GM21390 (cell line): ENCODE measurements around the gene CDK7.
"Not testable (repeated sequence)": the region's sequence is repeated elsewhere in the genome, so short reads cannot be mapped to it uniquely, and the experiment has no call there.

Experiments used
- ATAC-seq: cut with Tn5 transposase; IDR thresholded peaks from one replicate; pipeline ENCODE4 v1.9.1; 2021; ENCODE audit not compliant: unreplicated experiment

The CDK7 gene

DNA sequence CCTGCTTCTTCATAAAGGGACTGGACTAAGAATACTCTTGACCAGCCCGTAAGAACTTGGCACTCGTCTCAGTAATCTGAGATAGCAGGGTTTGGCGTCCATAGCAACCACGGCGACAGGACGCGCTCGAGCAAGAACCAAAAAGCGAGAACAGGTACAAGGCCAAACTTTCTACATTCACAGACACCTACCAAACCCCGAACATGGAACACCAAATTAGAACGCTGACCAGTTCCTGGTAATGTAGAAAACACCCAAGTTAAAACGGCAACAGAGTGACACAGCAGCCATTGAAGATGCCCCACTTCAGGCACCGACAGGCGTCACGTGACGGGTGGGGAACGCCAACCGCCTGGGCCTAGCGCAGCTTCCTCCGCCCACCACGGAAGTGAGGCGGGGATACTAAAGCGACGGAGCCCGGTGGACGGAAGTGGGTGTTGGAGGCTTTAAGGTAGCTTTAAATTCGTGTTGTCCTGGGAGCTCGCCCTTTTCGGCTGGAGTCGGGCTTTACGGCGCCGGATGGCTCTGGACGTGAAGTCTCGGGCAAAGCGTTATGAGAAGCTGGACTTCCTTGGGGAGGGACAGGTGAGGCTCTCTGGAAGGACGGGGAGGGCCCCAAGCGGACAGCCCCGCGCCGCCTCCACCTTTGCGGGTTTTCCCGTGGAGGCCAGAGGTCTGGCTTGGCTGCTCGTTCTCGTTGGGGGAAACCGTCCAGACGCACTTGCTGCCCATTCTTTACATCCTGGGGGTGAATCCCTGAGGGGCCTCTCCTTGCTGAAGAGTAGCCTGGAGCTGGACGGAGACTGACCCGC, at the start of gene CDK7:
Gene CDK7, plus strand, starts transcription at position 430 of the 812 bp plus-strand sequence. Its CDS starts 90 bp downstream, at position 520.
- peak; percentile 98 for ATAC-seq

DNA sequence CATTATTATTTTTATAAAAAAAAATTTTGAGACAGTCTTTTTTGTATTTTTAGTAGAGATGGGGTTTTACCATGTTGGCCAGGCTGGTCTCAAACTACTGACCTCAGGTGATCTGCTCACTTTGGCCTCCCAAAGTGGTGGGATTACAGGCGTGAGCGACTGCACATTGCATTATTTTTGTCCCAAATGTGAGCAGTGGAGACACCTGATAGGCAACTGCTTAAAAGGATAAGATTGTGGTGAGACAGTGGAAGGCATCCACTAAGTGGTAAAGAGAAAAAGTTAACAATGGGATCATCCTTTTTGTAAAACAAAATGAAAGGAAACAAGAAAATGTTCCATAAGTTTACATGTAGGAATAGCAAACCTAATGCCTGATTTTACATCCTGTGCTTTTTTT, 47.3 kb upstream of the CDK7 start:
- ATAC-seq: no peak

DNA sequence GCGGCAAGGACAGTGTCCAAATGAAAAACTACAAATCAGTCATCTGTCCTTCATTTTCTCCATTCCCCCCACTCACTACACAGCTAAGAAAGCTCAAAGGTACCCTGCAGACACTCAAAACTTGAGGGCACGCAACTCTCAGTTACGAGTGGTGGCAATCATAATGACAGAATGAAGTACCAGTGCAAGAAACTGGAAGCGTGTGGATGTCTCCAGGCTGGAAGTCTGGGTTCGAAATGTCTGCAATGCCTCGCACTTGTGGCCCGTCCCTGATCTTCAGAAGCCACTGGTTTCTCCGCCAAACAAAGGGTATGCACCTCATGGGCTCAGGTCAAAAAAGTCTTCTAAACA, 45.9 kb upstream of the CDK7 start:
- no peak for ATAC-seq

DNA sequence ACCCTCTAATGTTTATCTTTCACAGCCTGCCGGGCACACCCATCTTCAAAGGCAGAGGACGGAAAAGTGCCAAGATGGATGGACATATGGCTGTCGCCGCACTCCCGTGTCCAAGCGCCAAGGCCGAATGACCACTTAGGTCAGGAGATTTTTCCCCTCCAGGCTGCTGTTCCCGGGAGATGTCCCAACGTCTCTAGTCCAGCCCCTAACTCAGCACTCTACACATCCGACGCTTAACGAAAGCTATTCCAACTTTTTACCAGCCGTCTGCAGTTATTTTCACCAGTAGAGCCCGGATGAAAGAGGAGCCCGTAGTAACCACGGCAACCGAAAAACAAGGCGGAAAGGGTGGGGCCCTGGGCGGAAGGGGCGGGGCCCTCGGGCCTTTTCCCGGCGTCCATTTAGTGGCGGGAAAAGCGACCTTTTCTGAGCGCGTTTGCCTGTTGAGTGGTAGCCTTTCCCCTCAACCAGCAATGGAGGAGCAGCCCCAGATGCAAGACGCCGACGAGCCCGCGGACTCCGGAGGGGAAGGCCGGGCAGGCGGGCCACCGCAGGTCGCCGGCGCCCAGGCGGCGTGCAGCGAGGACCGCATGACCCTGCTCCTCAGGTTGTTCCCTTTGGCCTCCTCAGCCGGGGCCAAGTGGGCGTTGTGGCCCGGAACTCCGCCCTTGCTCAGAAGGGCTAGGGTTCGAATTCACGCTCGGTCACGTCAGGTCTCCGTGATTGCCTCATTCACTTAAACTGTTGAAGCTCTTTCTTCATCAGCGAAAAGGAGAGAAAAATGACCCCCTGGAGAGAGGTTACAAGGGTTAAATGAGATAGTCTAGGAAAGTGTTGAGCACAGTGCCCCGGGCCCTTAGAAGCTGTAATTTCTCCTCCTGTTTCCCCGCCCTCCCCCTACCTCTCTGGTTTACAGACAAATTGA, 45.3 kb upstream of the CDK7 start, which contains the start of gene CENPH:
Gene CENPH, plus strand, starts transcription at position 422 of the 925 bp plus-strand sequence. Its CDS starts 52 bp downstream, at position 474.
- ATAC-seq: peak; percentile 96

DNA sequence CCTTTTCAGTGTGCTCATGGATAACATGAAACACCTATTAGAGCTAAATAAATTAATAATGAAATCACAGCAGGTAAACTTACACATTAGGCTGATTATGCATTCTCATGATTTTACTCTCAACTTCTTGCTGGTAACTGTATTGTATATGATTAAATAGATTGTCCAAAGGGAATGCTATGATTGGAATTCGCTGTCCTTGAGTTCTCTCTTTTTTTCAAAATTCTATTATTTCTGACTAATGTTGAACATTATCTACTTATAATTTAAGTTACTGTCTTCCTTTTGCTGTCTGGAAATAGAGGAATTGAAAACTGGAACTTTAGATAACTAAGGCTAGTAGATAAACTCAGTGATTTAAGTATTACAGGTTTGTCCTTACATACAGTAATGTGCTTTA, 32.2 kb upstream of the CDK7 start:
- ATAC-seq: no peak

DNA sequence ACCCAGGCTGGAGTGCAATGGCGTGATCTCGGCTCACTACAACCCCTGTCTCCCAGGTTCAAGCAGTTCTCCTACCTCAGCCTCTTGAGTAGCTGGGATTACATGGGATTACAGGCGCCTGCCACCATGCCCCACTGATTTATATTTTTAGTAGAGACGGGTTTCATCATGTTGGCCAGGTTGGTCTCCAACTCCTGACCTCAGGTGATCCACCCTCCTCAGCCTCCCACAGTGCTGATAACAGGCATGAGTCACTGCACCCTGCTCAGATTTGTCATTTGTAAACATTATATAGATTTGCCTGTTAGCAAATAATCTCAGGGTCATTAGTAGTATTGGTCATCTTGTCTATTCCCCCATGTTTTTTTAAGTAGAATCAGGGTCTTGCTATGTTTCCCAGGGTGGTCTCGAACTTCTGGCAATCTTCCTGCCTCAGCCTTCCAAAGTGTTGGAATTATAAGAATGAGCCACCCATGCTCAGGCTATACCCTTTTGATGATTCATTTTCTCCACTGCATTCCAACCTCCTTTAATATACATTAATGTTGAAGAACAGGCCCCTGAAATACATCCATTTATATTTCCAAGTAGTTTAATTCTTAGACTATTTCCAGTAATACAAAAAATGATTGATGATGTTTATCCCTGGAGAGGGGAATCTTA, 28.0 kb upstream of the CDK7 start:
- no peak for ATAC-seq

DNA sequence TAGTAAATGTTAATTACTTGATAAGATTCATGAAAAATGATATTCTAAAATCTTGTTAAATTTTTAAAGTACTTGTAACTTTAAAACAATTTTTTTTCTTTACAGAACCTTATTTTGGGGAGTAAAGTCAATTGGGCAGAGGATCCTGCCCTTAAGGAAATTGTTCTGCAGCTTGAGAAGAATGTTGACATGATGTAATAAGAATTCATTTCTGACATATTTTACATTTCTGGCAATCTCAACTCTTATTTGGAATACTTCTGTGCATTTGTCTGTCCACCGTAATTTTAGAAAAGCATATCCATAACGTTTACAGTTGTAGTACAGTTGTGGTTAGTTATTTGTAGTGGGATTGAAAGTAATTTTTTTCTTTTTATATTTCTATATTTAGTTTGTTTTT, 25.1 kb upstream of the CDK7 start:
- ATAC-seq: no peak

DNA sequence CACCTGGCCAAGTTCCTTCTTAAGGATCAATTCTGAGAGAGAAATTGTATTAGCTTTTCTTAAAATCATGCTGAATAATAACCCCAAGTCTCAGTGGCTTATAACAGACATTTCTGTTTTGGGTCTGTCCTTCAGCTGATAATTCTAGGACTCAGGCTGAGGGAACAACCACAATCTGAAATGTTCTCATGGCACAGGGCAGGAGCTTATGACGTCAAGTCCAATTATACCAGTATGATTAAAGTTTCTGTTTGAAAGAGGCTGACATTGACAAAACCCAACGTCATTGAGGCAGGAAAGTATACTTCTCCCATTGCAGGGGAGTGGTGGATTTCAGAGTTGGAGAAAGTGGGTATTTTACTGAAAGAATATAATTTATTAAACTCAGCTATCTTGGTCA, 23.5 kb upstream of the CDK7 start:
- no peak for ATAC-seq

DNA sequence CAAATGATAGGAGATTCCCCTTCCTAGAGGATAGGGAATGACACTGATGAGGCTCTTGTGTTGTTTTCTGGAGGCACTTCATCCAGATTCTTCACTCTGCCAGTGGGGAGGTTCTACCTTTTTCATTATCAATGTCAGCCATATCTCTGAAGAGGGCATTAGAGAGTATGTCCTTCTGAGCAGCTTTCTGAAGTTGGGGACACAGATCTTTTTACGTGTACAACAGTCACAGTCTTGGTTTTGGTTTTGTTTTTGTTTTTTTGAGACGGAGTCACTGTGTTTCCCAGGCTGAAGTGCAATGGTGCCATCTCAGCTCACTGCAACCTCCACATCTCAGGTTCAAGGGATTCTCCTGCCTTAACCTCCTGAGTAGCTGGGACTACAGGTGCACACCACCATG, 22.7 kb upstream of the CDK7 start:
- ATAC-seq: peak; percentile 49

DNA sequence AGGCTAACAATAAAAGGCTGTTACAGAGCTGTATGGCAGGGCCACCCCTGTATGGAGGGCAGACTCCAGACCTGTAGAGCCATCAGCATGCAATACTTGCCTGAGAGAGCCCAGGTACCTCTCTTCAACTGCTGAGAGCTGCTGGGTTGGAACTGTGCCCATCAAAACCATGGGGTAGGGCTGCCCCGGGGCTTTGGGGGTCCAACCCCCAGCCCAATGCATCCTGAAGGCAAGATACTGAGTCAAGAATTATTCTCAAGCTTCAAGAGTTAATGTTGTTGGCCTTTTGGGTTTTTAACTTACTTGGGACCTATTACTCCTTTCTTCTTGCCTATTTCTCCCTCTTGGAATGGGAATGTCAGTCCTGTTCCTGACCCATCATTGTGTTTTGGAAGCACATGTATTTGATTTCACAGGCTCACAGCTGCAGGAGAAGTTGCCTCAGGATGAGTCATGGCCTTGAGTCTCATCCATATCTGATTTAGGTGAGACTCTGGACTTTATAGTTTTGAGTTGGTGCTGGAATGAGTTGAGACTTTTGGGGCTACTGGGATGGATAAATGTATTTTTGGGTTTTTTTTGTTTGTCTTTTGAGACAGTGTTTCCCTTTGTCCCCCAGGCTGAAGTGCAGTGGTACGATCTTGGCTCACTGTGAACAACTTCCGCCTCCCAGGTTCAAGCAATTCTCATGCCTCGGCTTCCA, 21.0 kb upstream of the CDK7 start:
- ATAC-seq: no peak

DNA sequence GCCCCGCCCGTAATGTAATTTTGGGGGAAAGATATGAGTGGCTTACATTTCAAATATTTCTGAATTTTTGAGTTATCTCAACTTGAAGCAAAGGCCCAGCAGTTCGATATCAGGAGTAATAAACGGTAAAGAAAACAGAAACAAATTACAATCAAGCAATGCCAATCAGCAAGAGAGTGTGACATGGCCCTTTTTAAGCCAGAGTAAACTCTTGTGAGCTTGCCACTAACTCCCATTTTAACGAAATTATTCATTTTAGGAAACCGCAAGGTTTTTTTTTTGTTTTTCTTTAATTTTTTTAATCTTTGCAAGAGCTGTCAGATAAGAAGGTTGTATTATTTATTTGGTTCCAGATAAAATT, 17.6 kb upstream of the CDK7 start:
- no peak for ATAC-seq

DNA sequence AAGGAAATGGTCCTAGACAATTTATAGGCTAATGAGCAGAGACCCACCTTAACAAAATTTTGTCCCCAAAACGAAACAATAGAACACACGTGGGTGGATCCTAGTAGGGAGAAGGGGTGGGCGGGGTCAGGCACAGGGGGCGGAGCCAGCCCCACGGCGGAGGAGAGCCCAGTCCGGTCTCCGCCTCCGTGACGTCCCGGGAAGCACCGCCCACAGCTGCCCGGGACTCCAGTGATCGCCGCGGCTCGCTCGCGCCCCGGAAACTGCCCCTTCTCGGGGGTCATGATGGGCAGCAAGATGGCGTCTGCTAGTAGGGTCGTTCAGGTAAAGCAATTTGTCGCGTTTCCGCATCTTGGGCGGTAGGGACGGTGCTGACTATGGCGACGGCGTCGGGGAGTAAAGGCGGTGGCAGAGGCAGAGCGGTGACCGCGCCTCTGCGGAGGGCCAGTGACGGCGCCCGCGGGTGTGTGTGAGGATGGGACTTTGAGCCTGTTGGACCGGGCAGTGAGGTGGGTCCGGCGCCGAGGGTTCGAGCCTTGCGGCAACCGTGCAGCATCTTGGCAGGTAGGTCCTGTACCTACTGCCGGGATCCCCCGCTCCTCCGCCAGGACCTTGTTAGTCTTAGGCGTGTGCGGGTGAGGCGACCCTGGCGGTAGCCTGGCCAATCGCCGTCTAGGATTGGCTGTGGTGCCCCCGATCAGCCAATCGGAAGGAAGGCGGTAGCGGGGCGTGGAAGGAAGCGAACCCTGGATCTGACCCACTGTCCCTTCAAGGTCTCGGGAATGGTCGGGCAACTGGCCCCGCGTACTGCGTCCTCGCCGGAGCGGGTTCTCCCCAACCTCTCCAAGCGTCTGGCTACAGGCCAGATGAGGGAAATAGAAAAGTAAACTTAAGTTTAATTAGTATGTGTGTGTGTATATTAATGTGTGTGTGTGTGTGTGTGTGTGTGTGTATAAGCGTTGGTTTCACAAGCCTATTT, 16.8 kb upstream of the CDK7 start:
- ATAC-seq: peak; percentile 90

DNA sequence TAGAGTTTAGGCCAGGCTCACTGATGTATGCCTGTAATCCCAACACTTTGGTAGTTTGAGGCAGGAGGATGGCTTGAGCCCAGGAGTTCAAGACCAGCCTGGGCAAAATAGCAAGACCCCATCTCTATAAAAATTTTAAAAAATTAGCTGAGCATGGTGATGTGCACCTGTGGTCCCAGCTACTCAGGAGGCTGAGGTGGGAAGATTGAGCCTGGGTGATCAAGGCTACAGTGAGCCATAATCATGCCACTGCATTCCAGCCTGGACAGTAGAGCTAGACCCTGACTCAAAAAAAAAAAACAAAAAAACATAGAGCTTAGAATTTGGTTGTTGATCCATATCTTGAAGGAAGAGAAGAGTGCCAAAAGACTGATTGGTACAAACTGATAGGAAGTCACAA, 14.7 kb upstream of the CDK7 start:
- ATAC-seq: no peak

DNA sequence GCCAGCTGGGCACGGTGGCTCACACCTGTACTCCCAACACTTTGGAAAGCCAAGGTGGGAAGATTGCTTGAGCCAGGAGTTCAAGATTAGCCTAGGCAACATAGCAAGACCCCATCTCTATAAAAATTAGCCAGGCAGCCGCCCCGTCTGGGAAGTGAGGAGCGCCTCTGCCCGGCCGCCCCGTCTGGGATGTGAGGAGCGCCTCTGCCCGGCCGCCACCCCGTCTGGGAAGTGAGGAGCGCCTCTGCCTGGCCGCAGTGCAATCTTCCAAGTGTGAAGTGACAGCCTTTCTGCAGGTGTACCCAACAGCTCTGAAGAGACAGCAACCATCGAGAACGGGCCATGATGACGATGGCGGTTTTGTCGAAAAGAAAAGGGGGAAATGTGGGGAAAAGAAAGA, 14.3 kb upstream of the CDK7 start:
- ATAC-seq: not testable (repeated sequence)

DNA sequence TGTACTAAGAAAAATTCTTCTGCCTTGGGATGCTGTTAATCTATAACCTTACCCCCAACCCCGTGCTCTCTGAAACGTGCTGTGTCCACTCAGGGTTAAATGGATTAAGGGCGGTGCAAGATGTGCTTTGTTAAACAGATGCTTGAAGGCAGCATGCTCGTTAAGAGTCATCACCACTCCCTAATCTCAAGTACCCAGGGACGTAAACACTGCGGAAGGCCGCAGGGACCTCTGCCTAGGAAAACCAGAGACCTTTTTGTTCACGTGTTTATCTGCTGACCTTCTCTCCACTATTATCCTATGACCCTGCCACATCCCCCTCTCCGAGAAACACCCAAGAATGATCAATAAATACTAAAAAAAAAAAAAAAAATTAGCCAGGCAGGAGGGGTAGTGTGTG, 13.9 kb upstream of the CDK7 start:
- not testable (repeated sequence) for ATAC-seq

DNA sequence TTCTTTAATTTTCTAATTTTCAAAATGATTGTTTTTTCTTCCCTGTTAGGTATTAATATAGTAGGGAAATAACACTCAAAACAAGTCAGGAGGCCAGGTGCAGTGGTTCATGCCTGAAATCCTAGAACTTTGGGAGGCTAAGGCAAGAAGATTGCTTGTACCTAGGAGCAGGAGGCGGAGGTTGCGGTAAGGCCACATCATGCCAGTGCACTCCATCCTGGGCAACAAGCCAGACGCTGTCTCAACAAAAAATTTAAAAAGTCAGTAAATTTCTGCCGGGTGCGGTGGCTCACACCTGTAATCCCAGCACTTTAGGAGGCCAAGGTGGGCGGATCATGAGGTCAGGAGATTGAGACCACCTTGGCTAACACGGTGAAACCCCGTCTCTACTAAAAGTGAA, 10.2 kb upstream of the CDK7 start:
- ATAC-seq: no peak

DNA sequence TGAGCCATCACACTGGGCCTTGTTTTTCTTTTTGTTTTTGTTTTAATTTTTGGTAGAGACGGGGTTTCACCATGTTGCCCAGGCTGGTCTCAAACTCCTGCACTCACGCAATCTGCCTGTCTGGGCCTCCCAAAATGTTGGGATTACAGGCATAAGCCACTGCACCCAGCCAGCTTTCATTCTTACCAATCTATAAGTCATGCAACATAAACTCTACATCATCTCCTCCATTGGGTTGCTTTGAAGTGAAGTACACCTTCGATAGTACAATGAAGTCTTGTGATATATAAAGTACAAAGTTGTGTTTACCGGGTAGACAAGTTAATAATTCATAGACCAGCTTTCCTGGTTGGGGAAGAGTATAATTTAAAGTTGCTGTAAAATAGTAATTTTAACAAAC, 8.8 kb upstream of the CDK7 start:
- ATAC-seq: no peak

DNA sequence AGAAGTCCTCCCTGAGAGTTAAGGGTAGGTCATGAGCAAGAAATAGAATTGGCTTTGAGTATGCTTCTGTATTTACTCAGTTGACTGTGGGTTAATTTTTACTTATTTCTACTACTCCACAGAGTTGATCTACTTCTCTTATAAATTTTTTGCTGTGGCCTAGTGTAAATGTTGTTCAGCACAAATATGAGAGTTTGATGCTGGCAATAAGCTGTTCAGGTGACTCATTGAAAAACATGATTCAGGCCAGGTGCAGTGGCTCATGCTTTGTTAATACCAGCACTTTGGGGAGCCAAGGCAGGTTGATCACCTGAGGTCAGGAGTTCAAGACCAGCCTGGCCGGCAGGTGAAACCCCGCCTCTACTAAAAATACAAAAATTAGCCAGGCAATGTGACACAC, 4.5 kb upstream of the CDK7 start:
- no peak for ATAC-seq

DNA sequence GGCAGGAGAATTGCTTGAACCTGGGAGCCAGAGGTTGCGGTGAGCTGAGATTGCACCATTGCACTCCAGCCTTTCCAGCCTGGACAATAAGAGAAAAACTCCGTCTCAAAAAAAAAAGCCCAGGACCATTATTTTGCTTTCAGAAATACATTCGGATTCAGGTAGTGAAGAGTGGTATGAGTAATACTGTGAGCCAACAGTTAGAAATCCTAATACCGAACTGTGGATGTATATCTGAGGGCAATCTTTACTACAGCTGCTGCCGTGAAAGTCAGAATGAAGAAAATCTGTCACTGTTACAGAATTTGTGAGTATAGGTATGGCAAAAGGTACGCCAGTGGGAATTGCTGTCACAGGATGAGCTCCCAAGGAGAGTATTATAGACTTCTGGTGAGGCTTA, 3.4 kb upstream of the CDK7 start:
- no peak for ATAC-seq

DNA sequence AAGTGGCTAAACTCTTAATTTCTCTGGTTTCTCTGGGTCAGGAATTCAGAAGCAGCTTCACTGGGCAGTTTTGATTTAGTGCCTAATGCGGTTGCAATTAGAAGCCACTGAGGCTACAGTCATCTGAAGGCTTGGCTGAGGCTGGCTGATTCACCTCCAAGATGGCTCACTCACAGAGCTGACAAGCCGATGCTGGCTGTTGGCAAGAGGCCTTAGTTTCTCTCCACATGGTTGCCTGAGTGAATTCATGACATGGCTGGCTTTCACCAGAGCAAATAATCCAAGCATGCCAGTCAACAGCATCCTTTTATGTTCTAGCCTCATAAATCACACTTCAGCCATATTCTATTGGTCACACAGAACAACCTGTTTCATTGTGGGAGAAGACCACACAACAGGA, 2.8 kb upstream of the CDK7 start:
- ATAC-seq: no peak
